GM21619 (cell line): ENCODE measurements around the gene VRK3.

Experiments used
- ATAC-seq: cut with Tn5 transposase; IDR thresholded peaks from one replicate; pipeline ENCODE4 v1.9.1; 2021; ENCODE audit not compliant: unreplicated experiment

Gene VRK3

DNA sequence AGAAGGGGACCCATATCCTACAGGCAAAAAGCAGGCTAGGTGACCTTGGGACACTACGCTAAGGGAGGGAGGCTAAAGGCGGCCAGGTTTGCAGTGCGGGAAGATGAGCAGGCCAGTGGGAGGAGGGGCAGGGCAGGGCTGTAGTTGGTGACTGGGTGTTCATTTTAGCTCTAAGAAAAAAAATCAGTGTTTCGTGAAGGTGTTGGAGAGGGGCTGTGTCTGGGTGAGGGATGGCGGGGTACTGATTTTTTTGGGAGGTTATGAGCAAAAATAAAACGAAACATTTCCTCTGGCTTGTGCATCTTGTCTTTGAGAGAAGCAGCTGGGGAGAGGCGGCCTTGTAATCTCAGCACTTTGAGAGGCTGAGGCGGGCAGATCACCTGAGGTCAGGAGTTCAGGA, 91.5 kb downstream of the VRK3 start:
- ATAC-seq, result no peak

GRCh38 chr19:49932731-49933131, 92.4 kb downstream of the VRK3 start:
- ATAC-seq, result no peak

GRCh38 chr19:49932041-49932451, 93.1 kb downstream of the VRK3 start:
- no peak for ATAC-seq

- no peak for ATAC-seq
These were observed 93.7 kb downstream of the VRK3 start for GRCh38 chr19:49931293-49932040.

DNA sequence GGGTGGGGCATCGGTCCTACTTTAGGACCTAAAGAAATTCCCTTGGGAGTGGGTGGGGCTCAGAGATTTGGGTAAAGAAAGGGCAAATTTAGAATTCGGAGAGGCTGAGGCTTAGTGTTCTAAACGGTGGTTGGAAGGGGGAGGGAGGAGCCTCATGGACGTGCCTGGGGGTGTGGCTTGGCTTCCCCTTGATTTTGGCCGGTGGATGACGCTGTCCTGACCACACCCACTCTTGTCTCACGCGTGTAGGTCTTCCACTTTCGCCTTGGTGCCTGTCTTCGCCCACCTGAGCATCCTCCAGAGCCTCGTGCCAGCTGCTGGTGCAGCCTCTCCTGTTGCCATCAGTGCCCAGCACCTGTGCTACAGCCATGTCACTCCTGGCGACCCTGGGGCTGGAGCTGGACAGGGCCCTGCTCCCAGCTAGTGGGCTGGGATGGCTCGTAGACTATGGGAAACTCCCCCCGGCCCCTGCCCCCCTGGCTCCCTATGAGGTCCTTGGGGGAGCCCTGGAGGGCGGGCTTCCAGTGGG, 94.6 kb downstream of the VRK3 start:
- ATAC-seq, result no peak

DNA sequence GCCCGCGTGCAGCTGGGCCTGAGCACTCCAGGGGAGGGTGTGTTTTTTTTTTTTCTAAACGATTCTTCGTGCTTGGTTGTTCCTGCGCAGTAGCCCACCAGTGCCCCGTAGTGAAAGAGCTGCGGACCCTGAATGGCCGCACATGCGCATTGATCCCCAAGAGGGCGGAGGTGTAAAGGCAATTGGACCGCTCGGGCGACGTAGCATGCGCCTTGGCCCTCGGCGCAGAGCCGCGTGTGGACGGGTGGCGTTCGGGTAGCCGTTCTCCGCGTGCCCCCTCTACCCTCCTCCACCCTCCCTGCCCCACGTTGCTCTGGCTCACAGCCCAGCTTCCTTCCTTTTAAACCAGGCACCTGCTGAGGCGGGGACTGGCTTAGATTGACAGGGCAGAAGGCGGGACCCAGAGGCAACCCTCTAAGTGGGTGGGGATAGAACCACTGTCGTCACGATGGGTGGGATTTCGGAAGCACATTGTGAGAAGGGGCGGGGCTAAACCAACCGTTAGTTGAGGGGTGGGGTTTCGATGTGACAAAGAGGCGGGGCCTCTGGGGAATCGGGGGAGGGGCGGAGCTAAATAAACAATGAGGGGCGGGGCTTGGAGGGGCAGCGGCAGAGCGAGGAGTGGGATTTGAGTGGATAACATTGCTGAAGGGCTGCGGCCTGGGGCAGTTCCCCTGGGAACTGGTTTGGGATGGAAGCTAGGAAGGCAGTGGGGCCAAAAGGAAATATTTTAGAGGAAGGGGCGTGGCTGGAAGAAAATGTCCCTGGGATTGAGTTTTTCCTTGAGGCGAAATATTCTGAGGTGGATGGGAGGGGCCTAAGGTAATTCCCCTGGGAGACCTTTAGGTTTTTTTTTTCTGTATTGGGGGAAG, 95.3 kb downstream of the VRK3 start:
- ATAC-seq, result peak; percentile 65

DNA sequence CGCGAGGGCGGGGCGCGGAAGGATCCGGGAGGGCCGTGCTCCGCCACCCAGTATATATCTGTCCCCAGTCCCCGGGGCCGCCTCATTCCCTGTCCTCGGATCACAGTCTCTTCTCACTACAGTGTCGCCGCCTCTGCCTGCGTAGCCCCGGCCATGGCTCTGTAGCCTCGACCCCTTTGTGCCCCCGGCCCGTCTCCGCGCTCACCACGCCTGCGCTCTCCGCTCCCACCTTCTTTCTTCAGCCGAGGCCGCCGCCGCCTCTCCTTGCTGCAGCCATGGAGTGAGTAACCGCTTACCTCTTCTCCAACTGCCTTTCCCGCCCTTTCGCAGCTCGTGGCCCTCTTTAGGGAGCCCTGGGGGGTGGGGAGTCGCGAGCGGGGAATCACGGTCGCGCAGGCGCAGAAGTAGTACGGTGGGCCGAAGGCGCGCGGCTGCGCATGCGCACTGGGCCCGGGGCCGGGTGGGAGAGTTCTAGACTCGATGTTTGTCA, 96.0 kb downstream of the VRK3 start, which contains the start of the genes ATF5 and NUP62:
Gene ATF5 (plus strand): TSS at position 85 of the 490 bp plus-strand sequence. CDS start 1,646 bp downstream, outside the sequence.
Gene NUP62 (minus strand): TSS at position 384 of the 490 bp plus-strand sequence. CDS start 19,697 bp downstream, outside the sequence.
- peak; percentile 44 for ATAC-seq

DNA sequence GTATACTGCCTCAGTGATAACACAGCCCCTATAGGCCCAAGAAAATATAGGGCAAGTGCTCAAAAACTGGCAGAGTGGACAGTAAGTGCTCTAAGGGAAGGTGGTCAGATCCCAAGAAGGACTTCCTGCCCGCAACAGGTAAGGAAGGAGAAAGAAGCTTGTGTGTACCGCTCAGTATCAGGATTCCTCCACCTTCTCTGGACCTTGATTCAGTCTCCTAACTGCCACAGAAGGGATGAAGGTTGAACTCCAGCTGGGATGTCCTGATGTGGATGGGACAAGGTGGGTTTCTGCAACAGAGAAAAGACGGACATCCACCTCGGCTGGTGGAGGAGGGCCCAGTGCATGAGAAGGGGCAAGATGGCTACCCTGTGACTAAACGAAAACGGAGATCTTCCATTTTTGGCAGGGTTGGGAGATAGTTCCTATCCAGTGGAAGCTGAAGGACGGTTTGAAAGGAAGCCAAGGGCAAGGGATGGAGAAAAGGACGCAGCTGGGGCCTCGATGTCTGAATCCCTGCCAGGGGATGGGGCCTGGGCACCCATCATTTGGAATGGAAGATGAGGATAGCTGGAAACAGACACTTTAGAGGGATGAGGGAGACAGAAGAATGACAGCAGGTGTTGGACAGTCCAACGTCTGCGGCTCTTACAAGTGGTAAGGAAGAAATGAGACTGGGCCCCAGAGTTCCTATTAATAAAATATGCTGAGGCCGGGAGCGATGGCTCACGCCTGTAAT, 97.5 kb downstream of the VRK3 start:
- ATAC-seq, result no peak

GRCh38 chr19:49926515-49926914, 98.7 kb downstream of the VRK3 start:
- ATAC-seq, result no peak
